Peyer's patch (tissue), 4 donors: ENCODE data around the gene OXT. TPM values are rescaled to one million over a fixed set of nuclear protein-coding genes. Genes with fewer than 3 reads are reported as not detected.
"Not testable (repeated sequence)": the region's sequence is repeated elsewhere in the genome, so short reads cannot be mapped to it uniquely, and the experiment has no call there.

ENCODE experiments used
- DNase-seq, 3 donors: peaks; one replicate each; pipeline ENCODE4 v3.0.0-alpha.2; 2017 to 2019
- H3K27ac ChIP-seq, 4 donors: fragments of 200-600 bp; sonication (generic); one replicate each; pipeline ENCODE4 v1.5.1; 2016 to 2019
- H3K27me3 ChIP-seq, 2 donors: fragments of 200-600 bp; sonication (generic); one replicate each; pipeline ENCODE4 v1.5.1; 2019
- H3K36me3 ChIP-seq, 3 donors: fragments of 200-600 bp; sonication (generic); one replicate each; pipeline ENCODE4 v1.5.1; 2016 to 2019
- H3K4me1 ChIP-seq, 4 donors: fragments of 200-600 bp; sonication (generic); one replicate each; pipeline ENCODE4 v1.5.1; 2016 to 2019
- H3K4me3 ChIP-seq, 4 donors: fragments of 200-600 bp; sonication (generic); 1 replicate in 3 of 4; 2 replicates in 1 of 4; pipeline ENCODE4 v1.5.1; 2016 to 2019; ENCODE audit warnings: mild to moderate bottlenecking in 1 of 4
- H3K9me3 ChIP-seq, 4 donors: fragments of 200-600 bp; sonication (generic); one replicate each; pipeline ENCODE4 v1.5.1; 2016 to 2019; ENCODE audit warnings: mild to moderate bottlenecking in 1 of 4
- CTCF ChIP-seq, 6 experiments: fragments of 450-650 bp in 4 of 6; fragments of 200-600 bp in 2 of 6; sonication (generic) in 1 of 6; IDR thresholded peaks; one replicate each; pipeline ENCODE4 v1.5.1; 2017 to 2019; ENCODE audit warnings: antibody characterized with exemption in 6 of 6, mild to moderate bottlenecking in 3 of 6, moderate library complexity in 1 of 6
- POLR2A ChIP-seq, 2 donors: fragments of 450-650 bp; IDR thresholded peaks; one replicate each; pipeline ENCODE4 v1.5.1; 2017; ENCODE audit warnings: antibody characterized with exemption in 2 of 2, mild to moderate bottlenecking in 2 of 2, moderate library complexity in 2 of 2
- total RNA-seq, 4 donors: library from RNA; depleted of rRNA; stranded (reverse); fragments of >200 nt; gene quantifications; one replicate each; pipeline ENCODE4 v1.1.0, GENCODE V29; 2016

Gene OXT
- total RNA-seq, 4 donors from 2014 or later = 9.3 TPM; not detected in 3

GRCh38 chr20:3117839-3118379 lies 46.5 kb downstream of the OXT start:
- H3K4me1 ChIP-seq, H3K27me3 ChIP-seq, H3K9me3 ChIP-seq, H3K4me3 ChIP-seq, H3K27ac ChIP-seq: not testable (repeated sequence)
- peaks cover 0 to 34% (median 0%) of the 10 kb centered on the region in 3 donors for H3K36me3 ChIP-seq
- peak in 1 of 3 donors; percentile 66 for DNase-seq
- TF ChIP-seq CTCF (IDR thresholded peaks at IDR 0.05) = peak in 5 of 6 experiments; percentile 22 to 57 (median 45)

DNA sequence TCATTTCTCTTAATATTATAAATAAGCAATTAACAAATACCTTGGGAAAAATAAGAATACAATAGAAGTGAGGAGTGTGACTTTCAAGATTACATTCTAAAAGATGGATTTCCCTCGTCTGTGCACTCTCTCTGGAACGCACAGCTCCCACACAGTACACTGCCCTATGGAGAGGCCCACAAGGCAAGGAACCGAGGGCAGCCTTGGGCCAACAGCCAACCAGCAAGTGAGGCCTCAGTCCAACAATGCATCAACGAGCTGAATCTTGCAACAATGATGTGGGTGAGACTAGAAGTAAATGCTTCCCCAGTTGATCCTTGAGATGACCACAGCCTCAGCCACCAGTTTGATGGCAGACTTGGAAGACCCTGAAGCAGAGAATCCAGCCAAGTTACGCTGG lies 47.6 kb downstream of the OXT start:
- no peak overlapping the region for H3K4me3 ChIP-seq
- peaks cover 0 to 35% (median 0%) of the 10 kb centered on the region in 3 donors for H3K36me3 ChIP-seq
- H3K9me3 ChIP-seq = no peaks in the 10 kb centered on the region
- no peaks in the 10 kb centered on the region for H3K4me1 ChIP-seq
- no peak for DNase-seq
- TF ChIP-seq CTCF (IDR thresholded peaks at IDR 0.05) = no peak
- H3K27ac ChIP-seq = no peak overlapping the region
- H3K27me3 ChIP-seq = no peaks in the 10 kb centered on the region

- Histone ChIP-seq H3K27me3 (no peaks in the 10 kb centered on the region), H3K27ac (peak overlapping the region in 1 of 4 donors; percentile 49), H3K4me3 (no peak overlapping the region), H3K36me3 (peaks cover 0 to 36% (median 0%) of the 10 kb centered on the region in 3 donors), H3K9me3 (peaks cover 0 to 15% (median 2%) of the 10 kb centered on the region in 4 donors), H3K4me1 (no peaks in the 10 kb centered on the region)
- no peak for DNase-seq
- TF ChIP-seq CTCF (IDR thresholded peaks at IDR 0.05) (no peak), POLR2A (IDR thresholded peaks at IDR 0.05) (no peak)
Observed at GRCh38 chr20:3121271-3121911, 50.0 kb downstream of the OXT start.

Other genes with a start within 250 kb of the OXT start
- gene PCED1A, start 231.0 kb upstream of the OXT start, total RNA-seq = 10 to 100 TPM; 25.4 to 99.0 (median 48.7) TPM
- 10 to 100 TPM; 43.7 to 54.6 (median 45.1) TPM for gene VPS16, start 230.9 kb upstream of the OXT start, total RNA-seq
- 10 to 100 TPM; 22.8 to 52.8 (median 36.5) TPM for gene PTPRA, start 198.1 kb upstream of the OXT start, total RNA-seq
- not detected for gene GNRH2, start 28.0 kb upstream of the OXT start, total RNA-seq
- gene MRPS26, start 25.6 kb upstream of the OXT start, total RNA-seq = 10 to 100 TPM; 34.5 to 43.6 (median 43.1) TPM
- 1 to 10 TPM in 1 of 4 donors, not detected in 3; 5.8 TPM for gene AVP, start 13.1 kb downstream of the OXT start, total RNA-seq
- gene FASTKD5, start 88.2 kb downstream of the OXT start, total RNA-seq = 10 to 100 TPM; 19.0 to 24.3 (median 24.2) TPM
- 10 to 100 TPM in 1 of 4 donors, 1 to 10 TPM in 3; 5.0 to 17.7 (median 7.1) TPM for gene UBOX5, start 88.2 kb downstream of the OXT start, total RNA-seq
- gene LZTS3, start 101.9 kb downstream of the OXT start, total RNA-seq = 10 to 100 TPM; 24.3 to 38.4 (median 33.8) TPM
- gene DDRGK1, start 133.1 kb downstream of the OXT start, total RNA-seq = 100 to 1,000 TPM in 2 of 4 donors, 10 to 100 TPM in 2; 72.9 to 111 (median 92.5) TPM
- gene ITPA, start 137.9 kb downstream of the OXT start, total RNA-seq = 10 to 100 TPM; 35.7 to 76.7 (median 51.8) TPM
- 1 to 10 TPM in 1 of 4 donors, under 1 TPM in 2, not detected in 1; 0.54 to 1.1 (median 0.70) TPM for gene SLC4A11, start 167.6 kb downstream of the OXT start, total RNA-seq